ENCODE measurements around the gene ITPR1. TPM values are rescaled to one million over a fixed set of nuclear protein-coding genes. Genes with fewer than 3 reads are reported as not detected.

The ITPR1 gene
- total RNA-seq, 4 donors from 2014 or later = 14.7 to 45.1 (median 21.0) TPM

DNA sequence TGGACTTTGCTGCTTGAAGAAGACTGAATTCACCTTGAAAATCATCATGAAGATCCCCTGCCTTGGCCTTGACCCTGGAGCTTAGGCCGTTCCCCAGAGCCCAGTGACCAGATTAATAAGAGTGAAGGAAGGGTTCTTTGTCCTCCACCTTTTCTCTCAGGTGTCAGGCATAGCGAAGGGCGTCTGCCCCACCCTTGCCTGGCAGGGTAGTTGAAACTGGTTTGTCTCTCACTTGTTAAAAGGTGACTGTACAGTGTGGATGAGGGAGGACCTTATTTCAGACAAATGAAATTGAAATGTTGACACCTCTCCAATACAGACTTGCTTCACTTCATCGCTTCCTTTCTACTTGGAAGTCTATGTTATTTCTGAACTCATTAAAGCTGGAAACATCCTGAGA is 262.4 kb downstream of the ITPR1 start:
- WGBS = 72% methylated on average over 4 of the region's 4 CpGs
- Histone ChIP-seq H3K9me3 (no peaks in the 10 kb centered on the region), H3K27ac (no peak overlapping the region), H3K4me1 (peaks cover 45% of the 10 kb centered on the region), H3K36me3 (no peaks in the 10 kb centered on the region), H3K4me3 (no peak overlapping the region), H3K27me3 (no peaks in the 10 kb centered on the region)
- no peak for DNase-seq (ENCODE audit: low spot score in 2 of 2)
- TF ChIP-seq EP300 (IDR thresholded peaks at IDR 0.05) (no peak), POLR2A (IDR thresholded peaks at IDR 0.05) (no peak), POLR2AphosphoS5 (IDR thresholded peaks at IDR 0.05) (no peak)
- TF ChIP-seq, protein P1, sequence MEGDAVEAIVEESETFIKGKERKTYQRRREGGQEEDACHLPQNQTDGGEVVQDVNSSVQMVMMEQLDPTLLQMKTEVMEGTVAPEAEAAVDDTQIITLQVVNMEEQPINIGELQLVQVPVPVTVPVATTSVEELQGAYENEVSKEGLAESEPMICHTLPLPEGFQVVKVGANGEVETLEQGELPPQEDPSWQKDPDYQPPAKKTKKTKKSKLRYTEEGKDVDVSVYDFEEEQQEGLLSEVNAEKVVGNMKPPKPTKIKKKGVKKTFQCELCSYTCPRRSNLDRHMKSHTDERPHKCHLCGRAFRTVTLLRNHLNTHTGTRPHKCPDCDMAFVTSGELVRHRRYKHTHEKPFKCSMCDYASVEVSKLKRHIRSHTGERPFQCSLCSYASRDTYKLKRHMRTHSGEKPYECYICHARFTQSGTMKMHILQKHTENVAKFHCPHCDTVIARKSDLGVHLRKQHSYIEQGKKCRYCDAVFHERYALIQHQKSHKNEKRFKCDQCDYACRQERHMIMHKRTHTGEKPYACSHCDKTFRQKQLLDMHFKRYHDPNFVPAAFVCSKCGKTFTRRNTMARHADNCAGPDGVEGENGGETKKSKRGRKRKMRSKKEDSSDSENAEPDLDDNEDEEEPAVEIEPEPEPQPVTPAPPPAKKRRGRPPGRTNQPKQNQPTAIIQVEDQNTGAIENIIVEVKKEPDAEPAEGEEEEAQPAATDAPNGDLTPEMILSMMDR (IDR thresholded peaks at IDR 0.05) = no peak

DNA sequence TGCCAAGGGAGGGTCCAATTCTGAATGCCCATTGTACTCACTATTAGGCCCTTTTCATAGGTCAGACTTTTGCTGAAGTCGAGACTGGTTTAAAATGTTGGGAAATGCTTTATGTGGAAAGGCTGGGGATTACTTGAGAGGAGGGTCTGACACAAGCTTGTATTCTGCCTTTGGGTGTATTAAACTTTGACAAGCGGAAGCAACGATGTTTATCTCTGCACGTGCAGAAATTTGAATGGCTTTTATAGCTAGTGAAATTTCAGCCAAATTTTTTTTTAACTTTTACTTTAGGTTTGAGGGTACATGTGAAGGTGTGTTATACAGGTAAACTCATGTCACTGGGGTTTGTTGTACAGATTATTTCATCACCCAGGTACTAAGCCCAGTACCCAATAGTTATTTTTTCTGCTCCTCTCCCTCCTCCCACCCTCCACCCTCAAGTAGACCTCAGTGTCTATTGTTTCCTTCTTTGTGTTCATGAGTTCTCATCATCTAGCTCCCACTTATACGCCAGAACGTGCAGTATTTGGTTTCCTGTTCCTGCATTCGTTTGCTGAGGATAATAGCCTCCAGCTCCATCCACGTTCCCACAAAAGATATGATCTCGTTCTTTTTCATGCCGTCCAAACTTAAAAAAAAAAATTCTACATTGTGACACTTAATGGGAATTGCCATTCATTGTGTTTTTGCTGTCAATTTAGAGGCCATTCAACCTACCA is 263.1 kb downstream of the ITPR1 start:
- H3K27ac ChIP-seq = no peak overlapping the region
- no peaks in the 10 kb centered on the region for H3K36me3 ChIP-seq
- no peak for TF ChIP-seq POLR2A (IDR thresholded peaks at IDR 0.05)
- TF ChIP-seq, protein P1 (IDR thresholded peaks at IDR 0.05) = no peak
- peaks cover 39% of the 10 kb centered on the region for H3K4me1 ChIP-seq
- H3K4me3 ChIP-seq = no peak overlapping the region
- no peaks in the 10 kb centered on the region for H3K27me3 ChIP-seq
- WGBS = 55% methylated on average over 10 of the region's 10 CpGs
- no peak for DNase-seq (ENCODE audit: low spot score in 2 of 2)
- no peaks in the 10 kb centered on the region for H3K9me3 ChIP-seq

DNA sequence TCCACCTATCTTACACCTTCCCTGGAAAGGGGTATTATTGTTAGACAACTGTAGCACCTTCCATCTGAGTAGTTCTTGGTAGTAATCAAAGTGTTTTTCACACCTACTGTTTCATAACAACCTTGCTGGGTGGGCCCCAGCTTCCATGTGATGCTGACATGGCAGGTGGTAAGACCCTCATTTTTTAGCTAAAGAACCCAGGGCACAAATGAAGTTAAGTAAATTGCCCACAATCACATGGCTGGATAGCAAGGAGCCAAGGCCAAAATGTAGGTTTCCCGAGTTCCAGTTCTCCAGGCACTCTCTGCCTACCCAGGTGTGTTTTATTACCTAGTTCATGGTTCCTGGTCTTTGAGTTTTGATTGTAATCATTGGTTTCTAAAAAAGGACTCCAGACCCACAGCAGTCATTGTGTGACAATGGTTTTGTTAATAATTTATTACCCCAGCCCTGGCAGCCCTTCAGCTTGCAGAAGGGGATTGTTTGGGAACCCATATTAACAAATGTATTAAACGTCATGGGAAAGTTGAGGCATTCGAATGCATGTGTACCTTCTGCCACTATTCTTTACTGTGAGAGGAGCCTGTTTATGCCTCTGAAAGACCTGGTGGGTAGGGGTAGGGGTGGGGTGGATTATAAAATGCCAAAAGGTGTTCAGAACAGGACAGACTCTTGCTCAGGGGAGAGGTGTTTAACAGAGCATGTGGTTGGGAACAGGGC is 263.9 kb downstream of the ITPR1 start:
- no peak overlapping the region for H3K4me3 ChIP-seq
- H3K36me3 ChIP-seq = no peaks in the 10 kb centered on the region
- H3K27ac ChIP-seq = no peak overlapping the region
- peaks cover 31% of the 10 kb centered on the region for H3K4me1 ChIP-seq
- no peak for DNase-seq (ENCODE audit: low spot score in 2 of 2)
- TF ChIP-seq POLR2AphosphoS5 (IDR thresholded peaks at IDR 0.05) (no peak), POLR2A (IDR thresholded peaks at IDR 0.05) (no peak), EP300 (IDR thresholded peaks at IDR 0.05) (no peak)
- TF ChIP-seq, protein P1 (IDR thresholded peaks at IDR 0.05) = no peak
- no peaks in the 10 kb centered on the region for H3K9me3 ChIP-seq
- H3K27me3 ChIP-seq = no peaks in the 10 kb centered on the region
- WGBS = 78% methylated on average over 3 of the region's 3 CpGs

DNA sequence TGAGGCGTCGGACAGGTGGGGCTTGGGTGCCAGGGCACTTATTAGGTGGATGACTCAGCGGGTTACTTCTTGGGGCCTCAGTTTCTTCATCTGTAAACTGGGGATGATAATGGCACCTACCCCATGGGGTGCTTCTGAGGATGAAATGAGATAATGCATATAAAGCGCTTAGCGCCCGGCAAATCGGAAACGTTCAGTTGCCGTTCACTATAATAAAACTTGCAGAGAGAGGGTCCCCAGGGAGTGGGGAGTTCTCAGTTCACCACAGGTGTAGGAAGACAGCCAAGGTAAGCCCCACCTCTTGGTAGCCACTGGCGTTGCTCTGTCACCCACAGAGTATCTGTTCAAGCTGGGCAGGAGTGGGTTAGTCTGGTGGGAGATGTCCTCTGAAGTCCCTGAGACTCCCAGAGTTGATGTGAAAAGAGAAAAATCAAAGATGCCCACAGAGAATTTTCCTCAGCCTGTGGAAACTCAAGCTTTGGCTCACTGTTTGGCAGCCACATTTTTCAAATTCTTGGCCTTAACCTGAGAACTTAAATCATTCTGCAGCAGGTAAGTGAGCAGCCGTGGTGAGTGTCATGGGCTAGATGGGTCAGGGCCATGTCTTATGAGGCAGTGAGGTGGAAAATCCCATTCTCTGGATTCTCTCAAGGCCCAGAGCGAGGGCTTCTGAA is 264.6 kb downstream of the ITPR1 start:
- Histone ChIP-seq H3K9me3 (no peaks in the 10 kb centered on the region), H3K4me3 (no peak overlapping the region), H3K36me3 (no peaks in the 10 kb centered on the region), H3K27ac (no peak overlapping the region), H3K4me1 (peaks cover 24% of the 10 kb centered on the region), H3K27me3 (no peaks in the 10 kb centered on the region)
- DNase-seq (ENCODE audit: low spot score in 2 of 2) = no peak
- TF ChIP-seq POLR2A (IDR thresholded peaks at IDR 0.05) (no peak), POLR2AphosphoS5 (IDR thresholded peaks at IDR 0.05) (no peak), EP300 (IDR thresholded peaks at IDR 0.05) (no peak)
- TF ChIP-seq, protein P1 (IDR thresholded peaks at IDR 0.05) = no peak
- 82% methylated on average over 12 of the region's 12 CpGs for WGBS
